Measurements from ENCODE around the gene GCK.

GCK gene

DNA sequence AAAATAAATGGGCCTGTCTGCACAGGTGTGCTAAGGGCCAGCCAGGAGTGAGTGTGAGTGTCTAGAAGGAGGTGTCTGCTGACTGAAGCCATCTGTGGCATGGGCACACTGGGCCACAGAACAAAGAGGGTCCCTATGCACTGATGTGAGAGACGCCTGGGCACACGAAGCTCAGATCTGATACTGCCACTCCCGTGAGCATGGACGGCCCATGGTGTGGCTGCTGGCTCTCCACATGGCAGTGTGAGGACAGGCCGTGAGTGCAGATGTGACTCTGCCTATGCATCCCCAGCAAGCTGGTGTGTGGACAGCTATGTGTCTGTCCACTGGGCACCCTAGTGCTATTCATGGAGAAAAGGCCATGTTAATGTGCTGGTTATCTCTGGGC lies 35.3 kb downstream of the GCK start:
- DNase-seq: no peak

- DNase-seq: no peak
Measured at GRCh38 chr7:44152971-44153947, 36.0 kb downstream of the GCK start.

DNA sequence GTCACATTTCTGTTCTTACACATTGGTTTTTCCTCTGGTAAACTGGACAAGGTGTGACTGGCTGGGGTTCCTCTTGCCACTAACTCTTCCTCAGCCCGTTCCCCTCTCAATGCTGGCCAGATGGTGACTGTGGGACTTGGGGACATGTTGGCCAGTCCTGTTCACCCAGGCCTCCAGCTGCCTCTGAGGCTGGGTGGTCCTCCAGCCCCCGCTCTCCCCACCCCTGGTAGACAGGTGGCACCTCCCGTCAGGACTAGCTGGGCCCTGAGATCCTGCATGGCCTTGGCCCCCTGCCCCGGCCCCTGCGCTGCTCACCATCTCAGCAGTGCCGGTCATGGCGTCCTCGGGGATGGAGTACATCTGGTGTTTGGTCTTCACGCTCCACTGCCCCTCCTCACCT lies 37.3 kb downstream of the GCK start:
- no peak for DNase-seq

DNA sequence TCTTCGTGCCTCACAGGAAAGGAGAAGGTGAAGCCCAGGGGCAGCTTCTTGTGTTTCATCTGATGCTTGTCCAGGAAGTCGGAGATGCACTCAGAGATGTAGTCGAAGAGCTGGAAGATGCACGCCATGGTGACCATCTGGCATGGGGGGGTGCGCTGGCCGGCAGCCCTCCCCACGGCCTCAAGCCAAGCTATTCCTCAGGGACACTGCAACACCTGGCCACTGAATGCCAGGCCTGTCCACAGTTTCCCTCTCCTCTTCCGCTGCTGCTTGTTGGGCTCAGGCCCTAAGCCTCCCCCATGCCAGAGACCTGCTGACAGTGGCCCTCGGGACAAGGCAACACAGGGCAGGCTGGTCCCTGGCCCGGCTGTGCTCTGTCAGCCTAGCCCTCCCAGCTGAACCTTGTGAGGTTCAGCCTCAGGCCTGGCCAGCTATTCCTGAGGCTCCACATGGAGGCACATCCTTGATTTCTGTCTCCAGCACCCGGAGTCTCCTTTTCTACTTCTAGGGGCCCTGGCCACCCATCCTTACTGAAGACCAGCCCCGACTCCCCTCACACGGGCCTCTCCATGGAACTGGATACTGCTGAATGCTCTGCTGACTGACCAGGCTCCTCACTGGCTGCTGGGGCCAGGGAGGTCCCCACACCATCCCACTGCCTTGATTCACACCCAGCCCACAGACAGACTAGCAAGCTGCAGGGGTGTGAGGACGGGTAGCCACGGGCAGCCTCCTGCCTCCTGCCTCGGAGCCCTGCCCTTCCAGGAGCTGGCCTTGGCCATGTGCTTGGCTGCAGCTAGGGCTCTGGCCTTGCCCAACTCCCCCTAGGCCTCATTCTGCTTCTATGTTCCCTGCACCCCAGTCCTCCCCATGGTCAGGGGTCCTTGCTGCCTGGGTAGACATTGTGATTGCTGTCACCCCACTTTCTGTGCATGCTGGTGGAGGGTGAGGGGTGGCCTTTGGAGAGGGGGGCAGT lies 38.0 kb downstream of the GCK start:
- DNase-seq: no peak

GRCh38 chr7:44150466-44150832 lies 38.8 kb downstream of the GCK start:
- no peak for DNase-seq

GRCh38 chr7:44149571-44150465 lies 39.4 kb downstream of the GCK start:
- DNase-seq: no peak

GRCh38 chr7:44148961-44149536 lies 40.2 kb downstream of the GCK start:
- DNase-seq: no peak

DNA sequence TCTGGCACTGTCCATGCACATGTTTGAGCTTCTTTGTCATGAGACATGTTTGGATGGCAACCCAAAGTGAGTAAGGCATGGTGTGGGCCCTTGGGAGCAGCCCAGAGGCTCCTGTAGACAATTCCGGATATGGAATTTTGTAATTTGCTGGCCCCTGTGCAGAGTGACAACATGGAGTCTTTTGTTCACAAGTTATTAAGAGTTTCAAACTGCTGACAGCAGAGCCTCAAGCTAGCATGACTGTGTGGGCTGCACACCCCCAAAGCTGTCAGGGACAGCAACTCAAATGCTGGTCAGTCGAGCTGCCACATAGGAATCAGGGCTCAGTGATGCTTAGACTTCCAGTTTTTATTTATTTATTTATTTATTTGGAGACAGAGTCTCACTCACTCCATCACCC lies 41.1 kb downstream of the GCK start:
- DNase-seq: no peak

DNA sequence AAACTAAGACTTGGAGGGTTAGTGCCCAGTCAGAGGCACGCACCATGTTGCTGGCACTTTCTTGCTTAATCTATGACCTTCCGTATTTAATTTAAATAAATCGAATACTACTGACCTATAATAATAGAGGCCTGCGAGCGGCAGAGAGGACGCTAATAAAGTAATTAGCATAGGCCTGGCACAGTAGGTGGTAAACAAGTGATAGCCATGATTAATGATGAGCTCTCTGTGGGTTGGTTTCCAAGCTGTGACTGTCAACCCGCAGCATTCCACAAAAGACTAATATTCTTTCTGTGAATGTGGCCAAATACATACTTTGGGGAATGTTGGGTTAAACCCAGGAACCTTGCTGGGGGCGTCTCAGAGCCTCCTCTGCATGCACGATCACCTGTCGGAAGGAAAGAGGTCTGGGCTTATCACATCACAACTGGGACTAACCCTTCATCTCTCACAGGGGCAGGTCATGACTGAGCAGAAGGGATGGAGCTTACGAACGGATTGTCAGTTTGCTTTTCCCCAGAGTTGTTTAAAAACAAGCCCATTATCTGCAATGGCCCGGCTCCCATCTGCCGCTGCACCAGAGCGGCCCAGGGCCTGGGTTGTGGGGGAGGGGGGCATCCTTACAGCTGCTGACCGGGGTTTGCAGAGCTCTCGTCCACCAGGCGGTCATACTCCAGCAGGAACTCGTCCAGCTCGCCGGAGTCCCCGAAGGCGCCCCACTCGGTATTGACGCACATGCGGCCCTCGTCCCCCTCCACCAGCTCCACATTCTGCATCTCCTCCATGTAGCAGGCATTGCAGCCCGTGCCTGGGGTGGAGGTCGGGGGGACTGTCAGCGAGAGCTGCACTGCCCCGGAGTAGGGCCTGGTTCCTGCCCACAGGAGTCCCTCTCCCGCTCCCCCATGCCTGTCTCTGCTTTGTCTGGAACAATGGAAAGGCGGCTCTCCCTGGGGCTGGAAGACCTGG lies 41.9 kb downstream of the GCK start:
- no peak for DNase-seq

DNA sequence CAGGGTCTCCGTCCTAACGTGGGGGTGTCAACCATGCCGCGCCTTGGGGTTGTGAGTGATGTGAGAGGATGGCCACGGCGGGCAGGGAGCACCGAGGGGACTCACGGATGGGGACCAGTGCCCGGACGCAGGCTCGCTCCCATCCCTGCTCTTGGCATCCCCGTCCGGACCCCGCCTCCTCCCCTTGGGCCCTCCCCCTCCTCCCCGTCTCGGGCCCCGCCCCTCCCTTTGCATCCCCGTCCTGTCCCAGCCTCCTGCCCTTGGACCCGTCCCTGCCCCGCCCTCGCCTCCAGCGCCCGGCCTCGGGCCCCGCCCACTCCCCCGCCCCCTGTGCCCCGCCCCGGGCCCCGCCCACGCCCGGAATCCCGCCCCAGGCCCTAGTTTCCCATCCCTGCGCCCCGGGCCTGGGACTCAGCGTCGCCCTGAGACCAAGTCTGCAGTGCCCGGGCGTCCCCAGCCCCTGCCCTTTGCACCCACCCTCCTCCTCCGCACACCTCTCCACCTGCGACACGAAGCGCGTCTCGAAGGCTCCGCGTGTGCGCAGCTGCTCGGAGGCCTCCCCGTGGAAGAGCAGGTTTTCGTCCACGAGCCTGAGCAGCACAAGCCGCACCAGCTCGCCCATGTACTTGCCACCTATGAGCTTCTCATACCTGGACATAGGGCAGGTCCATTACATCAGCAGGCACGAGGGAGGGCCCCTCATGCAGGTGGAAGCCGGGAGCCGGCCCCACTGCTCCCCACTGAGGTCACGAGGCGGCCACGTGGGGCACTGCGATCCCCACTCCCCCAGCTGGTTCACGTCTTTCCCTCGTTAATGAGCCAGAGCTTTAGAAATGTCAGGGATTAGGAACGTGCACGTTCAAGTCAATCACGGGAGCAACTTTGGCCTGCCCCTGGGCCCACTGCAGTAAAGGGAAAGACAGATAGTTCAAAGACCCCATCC lies 43.0 kb downstream of the GCK start:
- DNase-seq: peak; percentile 46

GRCh38 chr7:44145479-44145968 lies 43.7 kb downstream of the GCK start:
- peak; percentile 56 for DNase-seq

DNA sequence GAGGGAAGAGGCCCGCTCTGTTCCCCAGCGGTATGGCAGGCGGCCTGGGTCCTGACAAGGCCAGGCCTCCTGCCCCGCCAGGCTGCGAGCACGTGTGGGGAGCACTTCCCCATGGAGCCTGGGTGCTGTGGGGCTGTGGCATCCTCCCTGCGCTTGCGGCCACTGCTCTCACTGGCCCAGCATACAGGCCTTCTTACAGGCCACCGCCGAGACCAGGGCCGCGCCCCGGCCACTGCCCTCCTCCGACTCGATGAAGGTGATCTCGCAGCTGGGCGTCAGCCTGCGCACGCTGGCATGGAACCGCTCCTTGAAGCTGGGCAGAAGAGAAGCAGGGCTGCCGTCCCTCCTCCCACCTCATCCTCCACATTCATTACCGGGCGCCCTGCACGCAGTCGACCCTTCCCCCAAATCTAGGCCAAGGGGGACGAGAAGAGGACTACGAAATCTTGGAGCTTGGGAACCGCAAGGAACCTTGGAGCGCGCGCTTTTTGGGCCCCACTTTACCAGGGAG lies 44.2 kb downstream of the GCK start:
- no peak for DNase-seq

DNA sequence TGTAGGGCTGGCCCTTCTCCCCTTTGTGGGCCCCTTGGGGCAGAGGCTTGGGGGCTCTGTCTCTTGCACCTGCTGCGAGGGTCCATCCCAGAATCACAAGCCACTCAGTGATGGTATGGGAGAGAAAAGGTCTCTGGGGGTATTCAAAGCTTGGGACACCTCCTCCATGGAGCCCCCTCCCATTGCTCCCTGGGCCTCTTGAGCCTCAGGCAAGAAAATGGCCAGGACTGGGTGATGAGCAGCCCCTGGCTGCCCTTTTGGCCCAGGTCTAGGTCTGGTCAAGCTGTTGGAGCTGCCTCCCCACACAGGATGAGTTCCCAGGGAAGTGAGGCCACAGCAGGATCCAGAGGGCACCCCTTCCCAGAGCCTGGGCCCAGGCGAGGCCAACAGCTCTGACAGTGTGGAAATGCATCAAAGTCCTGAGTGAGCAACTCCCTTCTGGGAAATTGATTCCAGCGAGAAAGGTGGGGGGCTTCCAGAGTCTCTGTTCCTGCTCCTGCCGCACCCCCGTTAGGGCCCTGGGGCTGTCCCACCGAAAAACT lies 44.7 kb downstream of the GCK start:
- DNase-seq: no peak

GRCh38 chr7:44143646-44144250 lies 45.5 kb downstream of the GCK start:
- DNase-seq: no peak

GRCh38 chr7:44142028-44142427 lies 47.2 kb downstream of the GCK start:
- DNase-seq: no peak

DNA sequence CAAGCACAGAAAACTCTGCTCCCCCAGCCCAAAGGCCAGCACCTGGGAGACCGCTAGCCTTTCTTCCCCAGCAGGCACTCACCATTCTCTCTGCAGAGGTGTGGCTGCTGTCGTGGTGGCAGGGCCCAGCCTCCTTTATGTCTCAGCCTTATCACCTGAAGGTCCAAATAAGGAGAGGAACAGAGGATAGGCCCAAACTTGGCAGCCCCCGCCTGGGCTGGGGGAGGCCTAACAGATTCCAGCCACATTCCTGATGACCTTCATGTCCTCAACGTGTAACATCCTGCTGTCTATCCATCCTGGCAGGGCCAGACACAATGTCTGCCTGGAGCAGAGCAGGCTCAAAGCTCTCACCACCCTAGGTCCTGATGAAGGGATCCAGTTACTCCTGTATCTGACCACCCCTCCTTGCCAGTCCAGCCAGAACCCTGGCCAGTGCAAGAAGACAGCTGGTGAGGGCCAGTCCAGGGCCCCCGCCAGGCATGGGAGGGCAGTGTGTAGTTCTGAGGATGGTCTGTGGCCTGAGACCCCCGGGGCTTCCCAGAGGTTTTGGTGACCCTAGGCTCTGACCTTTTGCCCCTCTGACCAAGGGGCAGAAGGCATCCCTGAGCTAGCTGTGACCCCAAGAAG lies 47.9 kb downstream of the GCK start, which contains the start of gene MYL7:
TSS of gene MYL7 (minus strand) at position 112 of the 630 bp plus-strand sequence. CDS start at position 85, 27 bp downstream.
- no peak for DNase-seq

DNA sequence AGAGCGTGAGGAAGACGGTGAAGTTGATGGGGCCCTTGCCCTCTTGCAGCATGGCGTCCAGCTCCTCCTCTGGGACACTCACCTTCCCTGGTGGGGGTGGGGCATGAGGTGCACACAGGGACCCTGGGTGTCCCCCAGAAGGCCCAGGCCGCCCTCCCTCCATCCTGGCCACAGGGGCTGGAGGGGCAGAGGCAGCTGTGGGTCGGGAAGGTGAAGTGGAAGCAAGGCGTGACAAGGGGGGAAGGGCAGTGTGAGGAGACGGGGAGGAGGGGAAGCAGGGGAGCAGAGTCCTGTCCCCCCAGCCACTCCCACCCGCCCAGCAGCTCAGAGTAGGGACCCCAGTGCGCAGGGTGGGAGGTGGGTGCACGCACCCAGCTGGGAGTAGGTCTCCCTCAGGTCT lies 48.9 kb downstream of the GCK start:
- DNase-seq: no peak

Measured in effector CD8-positive, alpha-beta T cell (primary cell).